ENCODE data around the gene KSR2. TPM values are rescaled to one million over a fixed set of nuclear protein-coding genes. Genes with fewer than 3 reads are reported as not detected.

Gene KSR2
- total RNA-seq, 1 donor from 2014 or later, result 1.4 TPM

DNA sequence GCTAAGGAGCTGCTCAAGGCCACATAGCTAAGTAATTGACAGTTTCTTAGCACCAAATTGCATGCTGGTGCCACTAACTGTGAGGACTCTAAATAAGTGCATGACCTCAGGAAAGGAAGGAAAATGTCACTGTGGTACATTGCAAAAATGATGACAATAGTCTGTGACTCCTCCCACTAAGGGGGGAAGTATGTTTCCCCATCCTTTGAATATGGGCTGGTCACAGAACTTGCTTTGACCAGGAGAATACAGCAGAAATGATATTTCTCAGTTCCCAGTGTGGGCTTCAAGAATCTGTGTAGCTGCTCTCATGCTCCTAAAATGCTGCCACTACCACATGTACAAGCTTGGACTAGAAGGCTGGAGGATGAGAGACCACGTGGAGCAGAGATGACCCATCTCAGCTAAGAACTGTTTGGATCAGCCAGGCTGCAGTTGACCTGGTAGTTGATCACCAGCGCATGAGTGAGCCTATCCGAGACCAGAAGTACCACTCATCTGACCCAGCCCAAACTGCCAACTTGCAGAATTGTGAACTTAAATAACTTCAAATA, 565.1 kb downstream of the KSR2 start:
- Histone ChIP-seq H3K4me1 (peaks cover 10% of the 10 kb centered on the region), H3K9me3 (no peaks in the 10 kb centered on the region), H3K4me3 (no peak overlapping the region), H3K27ac (no peak overlapping the region), H3K36me3 (no peaks in the 10 kb centered on the region), H3K27me3 (no peaks in the 10 kb centered on the region)
- no peak for ATAC-seq
- TF ChIP-seq, protein P1, sequence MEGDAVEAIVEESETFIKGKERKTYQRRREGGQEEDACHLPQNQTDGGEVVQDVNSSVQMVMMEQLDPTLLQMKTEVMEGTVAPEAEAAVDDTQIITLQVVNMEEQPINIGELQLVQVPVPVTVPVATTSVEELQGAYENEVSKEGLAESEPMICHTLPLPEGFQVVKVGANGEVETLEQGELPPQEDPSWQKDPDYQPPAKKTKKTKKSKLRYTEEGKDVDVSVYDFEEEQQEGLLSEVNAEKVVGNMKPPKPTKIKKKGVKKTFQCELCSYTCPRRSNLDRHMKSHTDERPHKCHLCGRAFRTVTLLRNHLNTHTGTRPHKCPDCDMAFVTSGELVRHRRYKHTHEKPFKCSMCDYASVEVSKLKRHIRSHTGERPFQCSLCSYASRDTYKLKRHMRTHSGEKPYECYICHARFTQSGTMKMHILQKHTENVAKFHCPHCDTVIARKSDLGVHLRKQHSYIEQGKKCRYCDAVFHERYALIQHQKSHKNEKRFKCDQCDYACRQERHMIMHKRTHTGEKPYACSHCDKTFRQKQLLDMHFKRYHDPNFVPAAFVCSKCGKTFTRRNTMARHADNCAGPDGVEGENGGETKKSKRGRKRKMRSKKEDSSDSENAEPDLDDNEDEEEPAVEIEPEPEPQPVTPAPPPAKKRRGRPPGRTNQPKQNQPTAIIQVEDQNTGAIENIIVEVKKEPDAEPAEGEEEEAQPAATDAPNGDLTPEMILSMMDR (IDR thresholded peaks at IDR 0.05), result no peak
- intact Hi-C loops (cut with DNase I), result no loop called here
- no peak for DNase-seq

Other genes starting within 250 kb of the KSR2 start
- gene RFC5, start 47.7 kb upstream of the KSR2 start, total RNA-seq, result 8.0 TPM
- gene WSB2, start 92.2 kb upstream of the KSR2 start, total RNA-seq, result 89.1 TPM
- gene VSIG10, start 135.0 kb upstream of the KSR2 start, total RNA-seq, result 52.4 TPM
- 223 TPM for gene PEBP1, start 167.1 kb upstream of the KSR2 start, total RNA-seq

All from upper lobe of right lung (tissue), 1 donor.